Thyroid gland (tissue), 4 donors: ENCODE data around the gene SCO2.

ENCODE experiments used
- CTCF ChIP-seq, 6 experiments: fragments of 200-600 bp in 3 of 6; fragments of 450-650 bp in 3 of 6; sonication (generic) in 3 of 6; IDR thresholded peaks; one replicate each; pipeline ENCODE4 v1.5.1; 2016 to 2019; ENCODE audit warnings: antibody characterized with exemption in 6 of 6, mild to moderate bottlenecking in 2 of 6, inconsistent platforms in 1 of 6, moderate library complexity in 1 of 6
- POLR2A ChIP-seq, 2 donors: fragments of 450-650 bp; IDR thresholded peaks; one replicate each; pipeline ENCODE4 v1.6.1; 2017; ENCODE audit warnings: antibody characterized with exemption in 2 of 2, mild to moderate bottlenecking in 2 of 2, moderate library complexity in 1 of 2

- TF ChIP-seq POLR2A (IDR thresholded peaks at IDR 0.05) (no peak), CTCF (IDR thresholded peaks at IDR 0.05) (no peak)
Observed at GRCh38 chr22:50540381-50540780, 15.0 kb upstream of the SCO2 start.
